Cardiac fibroblast (primary cell): ENCODE results near the gene CR1.
"Not testable (repeated sequence)": the region's sequence is repeated elsewhere in the genome, so short reads cannot be mapped to it uniquely, and the experiment has no call there.

Experiments
- DNase-seq, 2 donors: peaks; one replicate each; pipeline versions ENCODE4 v3.0.0 to v3.0.0-alpha.2; 2010; ENCODE audit warnings: low read depth in 2 of 2
- H3K4me3 ChIP-seq, 2 donors: replicated peaks in 1 of 2; 1 replicate in 1 of 2; 2 replicates in 1 of 2; pipeline ENCODE4 v1.5.1; 2011; ENCODE audit warnings: low read depth in 2 of 2, low read length in 2 of 2, mild to moderate bottlenecking in 2 of 2, moderate library complexity in 1 of 2
- CTCF ChIP-seq: IDR thresholded peaks from one replicate; pipeline ENCODE4 v1.5.1; 2011; ENCODE audit warnings: low read depth, mild to moderate bottlenecking, low read length, inconsistent platforms

CR1 gene

GRCh38 chr1:207606362-207606755 lies 110.4 kb downstream of the CR1 start:
- DNase-seq: no peak
- no peak for TF ChIP-seq CTCF

GRCh38 chr1:207612762-207613161 lies 116.8 kb downstream of the CR1 start:
- DNase-seq: no peak
- no peak for TF ChIP-seq CTCF
- no peak overlapping the region for H3K4me3 ChIP-seq

More at GRCh38 chr1:207606362-207606755, 110.4 kb downstream of the CR1 start:
- no peak overlapping the region for H3K4me3 ChIP-seq

GRCh38 chr1:207619871-207620542 lies 124.0 kb downstream of the CR1 start:
- peak; percentile 74 for TF ChIP-seq CTCF
- DNase-seq: peak; percentile 61 to 63
- H3K4me3 ChIP-seq: no peak overlapping the region

- H3K4me3 ChIP-seq: no peak overlapping the region
- no peak for DNase-seq
- TF ChIP-seq CTCF: no peak
These were observed 124.6 kb downstream of the CR1 start for GRCh38 chr1:207620543-207620893.

- not testable (repeated sequence) for DNase-seq, H3K4me3 ChIP-seq
These were observed 129.6 kb downstream of the CR1 start for GRCh38 chr1:207625504-207626071.

- H3K4me3 ChIP-seq: no peak overlapping the region
- DNase-seq: no peak
- no peak for TF ChIP-seq CTCF
These were observed 131.0 kb downstream of the CR1 start for GRCh38 chr1:207626972-207627337.

- H3K4me3 ChIP-seq: no peak overlapping the region
- no peak for TF ChIP-seq CTCF
- DNase-seq: no peak
These were observed 131.5 kb downstream of the CR1 start for GRCh38 chr1:207627496-207627895.
